Colonic mucosa (tissue), 4 donors: ENCODE measurements around the gene NDST3. TPM values are rescaled to one million over a fixed set of nuclear protein-coding genes. Genes with fewer than 3 reads are reported as not detected.

ENCODE experiments used
- DNase-seq: peaks from one replicate; pipeline ENCODE4 v3.0.0-alpha.2; 2020
- H3K27ac ChIP-seq: fragments of 200-600 bp; one replicate; pipeline ENCODE4 v1.8.0; 2021
- H3K27me3 ChIP-seq: fragments of 200-600 bp; one replicate; pipeline ENCODE4 v1.8.0; 2021
- H3K36me3 ChIP-seq: fragments of 200-600 bp; one replicate; pipeline ENCODE4 v1.8.0; 2021
- H3K4me1 ChIP-seq: fragments of 200-600 bp; one replicate; pipeline ENCODE4 v1.8.0; 2021; ENCODE audit warnings: mild to moderate bottlenecking
- H3K4me3 ChIP-seq: fragments of 200-600 bp; one replicate; pipeline ENCODE4 v1.8.0; 2021
- H3K9ac ChIP-seq, 2 donors: one replicate each; pipeline ENCODE4 v1.7.0; 2013; ENCODE audit warnings: control low read depth in 2 of 2, low read depth in 2 of 2, low read length in 2 of 2
- H3K9me3 ChIP-seq: fragments of 200-600 bp; one replicate; pipeline ENCODE4 v1.8.0; 2021
- CTCF ChIP-seq: fragments of 200-600 bp; IDR thresholded peaks from one replicate; pipeline ENCODE4 v1.8.0; 2022; ENCODE audit warnings: antibody characterized with exemption, mild to moderate bottlenecking
- intact Hi-C: fragments of 100-400 bp; cut with DNase I; formaldehyde crosslinking; loops from one replicate; pipeline ENCODE4 v1.14.1; 2022
- total RNA-seq, 2 donors: library from RNA; stranded (reverse); fragmentation: NEBNext Ultra II Directional in 1 of 2; extraction: Animal tissue kit (Norgen Biotek cat#: 25700) in 1 of 2; gene quantifications; one replicate each; pipeline ENCODE4 v1.2.1, GENCODE V29; 2021
- donor health status: healthy.
- donor health status: DM: no; HTN: no; CAD: no.
- donor health status: DM: no; HTN: no; CAD: no.

Gene NDST3
- total RNA-seq, 2 donors from 2014 or later: not detected

- Histone ChIP-seq H3K4me1 (no peaks in the 10 kb centered on the region), H3K9me3 (no peaks in the 10 kb centered on the region), H3K4me3 (no peak overlapping the region), H3K27me3 (no peaks in the 10 kb centered on the region), H3K27ac (no peak overlapping the region), H3K36me3 (no peaks in the 10 kb centered on the region), H3K9ac (no peak overlapping the region)
- TF ChIP-seq CTCF: no peak
- intact Hi-C loops: no loop called here
- DNase-seq: no peak
These were observed 52.1 kb downstream of the NDST3 start for GRCh38 chr4:118086344-118086743.

GRCh38 chr4:118087366-118087765, 53.1 kb downstream of the NDST3 start:
- H3K27ac ChIP-seq: no peak overlapping the region
- no peaks in the 10 kb centered on the region for H3K4me1 ChIP-seq
- no peaks in the 10 kb centered on the region for H3K9me3 ChIP-seq
- H3K4me3 ChIP-seq: no peak overlapping the region
- no peaks in the 10 kb centered on the region for H3K36me3 ChIP-seq
- no peak for TF ChIP-seq CTCF
- no peak for DNase-seq
- H3K27me3 ChIP-seq: no peaks in the 10 kb centered on the region
- no peak overlapping the region for H3K9ac ChIP-seq
- intact Hi-C loops: no loop called here

- Histone ChIP-seq H3K27ac (no peak overlapping the region), H3K9me3 (no peaks in the 10 kb centered on the region), H3K4me3 (no peak overlapping the region), H3K4me1 (no peaks in the 10 kb centered on the region), H3K27me3 (no peaks in the 10 kb centered on the region), H3K9ac (no peak overlapping the region), H3K36me3 (no peaks in the 10 kb centered on the region)
- intact Hi-C loops: no loop called here
- DNase-seq: no peak
- TF ChIP-seq CTCF: no peak
These were observed 64.8 kb downstream of the NDST3 start for GRCh38 chr4:118099106-118099505.

GRCh38 chr4:118102195-118102594, 67.9 kb downstream of the NDST3 start:
- no peak overlapping the region for H3K27ac ChIP-seq
- no peak overlapping the region for H3K4me3 ChIP-seq
- intact Hi-C loops: no loop called here
- TF ChIP-seq CTCF: no peak
- DNase-seq: no peak
- no peaks in the 10 kb centered on the region for H3K9me3 ChIP-seq
- no peak overlapping the region for H3K9ac ChIP-seq
- H3K36me3 ChIP-seq: no peaks in the 10 kb centered on the region
- H3K4me1 ChIP-seq: no peaks in the 10 kb centered on the region
- H3K27me3 ChIP-seq: no peaks in the 10 kb centered on the region

GRCh38 chr4:118112117-118113046, 78.1 kb downstream of the NDST3 start:
- no peak overlapping the region for H3K4me3 ChIP-seq
- DNase-seq: no peak
- no peak overlapping the region for H3K9ac ChIP-seq
- H3K9me3 ChIP-seq: no peaks in the 10 kb centered on the region
- H3K27ac ChIP-seq: no peak overlapping the region
- intact Hi-C loops: no loop called here
- H3K4me1 ChIP-seq: no peaks in the 10 kb centered on the region
- H3K36me3 ChIP-seq: no peaks in the 10 kb centered on the region
- no peak for TF ChIP-seq CTCF
- H3K27me3 ChIP-seq: no peaks in the 10 kb centered on the region
